ENCODE measurements around the gene TFRC.
"Not testable (repeated sequence)": the region's sequence is repeated elsewhere in the genome, so short reads cannot be mapped to it uniquely, and the experiment has no call there.

The TFRC gene

DNA sequence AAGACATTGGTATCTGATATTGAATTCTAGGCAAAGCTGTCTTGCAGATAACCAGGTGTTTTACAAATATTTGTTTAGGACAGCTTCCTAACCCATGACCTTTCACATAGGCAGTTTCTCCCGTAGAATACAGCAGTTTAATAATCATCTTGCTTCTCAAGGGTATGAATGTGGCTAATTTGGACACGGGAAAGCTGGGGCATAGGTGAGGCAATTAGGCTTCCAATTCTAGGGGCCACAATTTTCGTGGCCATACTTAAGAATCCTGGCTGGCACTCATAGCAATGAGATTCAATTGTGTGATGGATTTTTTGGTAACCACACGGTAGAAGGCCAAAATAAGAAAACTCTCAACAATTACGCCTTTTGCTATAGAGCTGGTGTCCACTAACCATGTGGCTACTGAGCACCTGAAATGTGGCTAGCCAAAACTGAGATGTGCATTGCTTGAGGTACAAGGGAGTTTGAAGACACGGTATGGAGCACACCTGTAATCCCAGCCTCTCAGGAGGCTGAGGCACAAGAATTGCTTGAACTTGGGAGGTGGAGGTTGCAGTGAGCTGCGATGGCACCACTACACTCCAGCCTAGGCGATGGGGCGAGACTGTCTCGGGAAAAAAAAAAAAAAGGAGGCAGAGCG is 34.4 kb downstream of the TFRC start:
- no peak for DNase-seq

DNA sequence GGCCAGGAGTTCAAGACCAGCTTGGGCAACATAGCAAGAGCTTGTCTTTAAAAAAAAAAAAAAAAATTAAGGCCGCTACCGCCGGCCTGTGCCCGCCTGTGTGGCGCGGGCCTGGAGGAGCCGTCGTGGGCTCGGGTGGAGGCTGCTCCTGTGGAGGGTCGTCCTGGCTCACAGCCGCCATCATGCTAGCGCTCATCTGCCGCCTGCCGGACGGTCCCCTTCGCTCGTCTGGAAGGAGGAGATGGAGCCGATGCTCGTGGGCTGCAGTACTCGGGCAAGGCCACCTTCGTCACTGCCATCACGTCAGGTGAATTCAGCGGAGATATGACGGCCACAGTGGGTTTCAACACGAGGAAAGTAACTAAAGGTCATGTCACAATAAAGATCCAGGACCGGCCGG is 37.4 kb downstream of the TFRC start:
- DNase-seq: no peak

DNA sequence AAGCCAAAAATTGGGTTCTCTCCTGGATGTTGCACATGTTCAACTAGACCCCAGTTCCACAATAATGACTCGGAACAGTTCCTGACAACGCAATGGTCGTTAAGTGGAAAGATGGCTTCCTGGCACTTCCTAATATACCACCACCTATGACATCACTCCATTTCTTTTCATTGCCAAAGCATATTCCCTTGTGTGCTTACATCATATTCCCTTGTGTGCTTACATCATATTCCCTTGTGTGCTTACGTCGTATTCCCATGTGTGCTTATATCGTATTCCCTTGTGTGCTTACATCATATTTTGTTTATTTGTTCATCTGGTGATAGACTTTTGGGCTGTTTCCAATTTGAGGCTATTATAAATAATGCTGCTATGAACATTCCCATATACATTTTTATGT is 39.2 kb downstream of the TFRC start:
- DNase-seq: no peak

DNA sequence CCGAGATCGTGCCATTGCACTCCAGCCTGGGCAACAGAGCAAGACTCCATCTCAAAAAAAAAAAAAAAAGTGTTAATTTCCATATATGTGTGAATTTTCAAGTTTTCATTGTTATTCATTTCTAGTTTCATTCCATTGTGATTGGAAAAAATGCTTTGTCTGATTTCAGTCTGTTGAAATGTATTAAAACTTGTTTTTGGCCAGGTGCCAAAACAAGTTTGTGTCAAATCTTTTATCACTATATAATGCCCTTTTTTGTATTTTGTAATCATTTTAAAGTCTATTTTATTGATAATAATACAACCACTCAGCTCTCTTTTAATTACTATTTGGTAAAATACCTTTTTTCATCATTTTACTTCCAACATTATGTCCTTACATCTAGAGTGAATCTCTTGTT is 42.5 kb downstream of the TFRC start:
- DNase-seq: no peak

DNA sequence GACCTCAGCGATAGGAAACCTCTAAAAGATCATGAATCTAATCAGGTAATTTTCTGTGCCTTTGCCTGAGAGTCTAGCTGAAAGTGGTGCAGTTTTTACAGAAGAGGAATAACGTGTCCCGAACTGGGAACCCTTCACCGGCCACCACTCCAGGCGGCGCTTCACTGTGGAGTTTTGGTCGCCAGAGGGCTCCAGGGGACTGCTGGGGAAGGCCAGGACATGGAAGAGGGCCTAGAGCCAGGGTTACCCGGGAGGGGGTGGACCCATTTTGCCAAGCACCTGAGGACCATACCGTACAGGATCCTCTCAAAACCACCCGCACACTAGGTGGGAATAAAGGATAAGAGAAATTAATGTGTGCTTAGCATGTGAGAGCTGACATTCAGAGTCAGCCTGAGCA is 55.8 kb downstream of the TFRC start:
- not testable (repeated sequence) for DNase-seq

DNA sequence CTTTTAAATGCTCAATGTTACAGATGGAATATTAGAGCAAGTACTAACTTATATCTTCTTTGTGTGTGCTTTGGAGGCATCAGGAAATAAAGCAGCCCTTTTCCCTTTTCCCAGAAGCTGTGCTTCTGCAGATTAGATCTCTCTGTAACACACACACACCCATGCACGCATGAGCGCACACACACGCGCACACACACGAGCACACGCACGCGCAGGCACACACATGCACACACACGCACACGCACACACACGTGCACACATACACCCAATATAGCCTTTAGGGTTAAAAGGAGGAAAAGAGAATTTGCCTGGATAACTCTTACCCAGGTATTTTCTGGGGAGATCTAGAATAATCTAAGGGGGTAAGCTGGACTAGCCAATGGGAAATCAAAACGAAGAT is 56.9 kb downstream of the TFRC start:
- no peak for DNase-seq

DNA sequence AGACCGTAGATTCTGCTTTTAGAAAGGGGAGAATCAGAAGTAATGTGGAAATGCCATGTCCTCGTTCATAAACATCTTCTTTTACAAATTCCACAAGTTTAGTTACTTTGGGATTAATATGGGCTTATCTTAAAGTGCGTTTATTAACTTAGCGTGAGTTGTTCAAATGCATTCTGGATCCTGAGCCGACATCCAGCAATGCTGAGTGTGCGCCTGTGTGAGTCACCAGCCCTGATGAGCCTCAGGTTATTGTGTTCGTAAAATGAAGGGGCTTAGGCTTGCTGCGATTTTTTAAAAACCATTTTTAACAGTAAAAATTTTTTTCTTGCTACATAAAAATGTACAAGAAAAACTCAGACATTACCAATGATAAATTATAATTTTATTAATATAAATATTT is 57.9 kb downstream of the TFRC start:
- no peak for DNase-seq

DNA sequence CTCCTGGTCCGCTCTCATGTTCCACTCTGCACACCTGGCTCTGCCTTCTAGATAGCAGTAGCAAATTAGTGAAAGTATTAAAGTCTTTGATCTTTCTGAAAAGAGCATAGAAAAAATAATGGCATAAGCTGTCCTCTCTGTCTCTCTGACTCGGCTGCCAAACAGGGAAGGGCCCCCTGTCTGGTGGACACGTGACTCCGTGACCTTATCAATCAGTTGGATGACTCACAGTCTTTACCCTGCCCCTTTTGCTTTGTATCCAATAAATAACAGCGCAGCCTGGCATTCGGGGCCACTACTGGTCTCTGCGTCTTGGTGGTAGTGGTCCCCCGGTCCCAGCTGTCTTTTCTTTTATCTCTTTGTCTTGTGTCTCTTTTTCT is 59.4 kb downstream of the TFRC start:
- not testable (repeated sequence) for DNase-seq

DNA sequence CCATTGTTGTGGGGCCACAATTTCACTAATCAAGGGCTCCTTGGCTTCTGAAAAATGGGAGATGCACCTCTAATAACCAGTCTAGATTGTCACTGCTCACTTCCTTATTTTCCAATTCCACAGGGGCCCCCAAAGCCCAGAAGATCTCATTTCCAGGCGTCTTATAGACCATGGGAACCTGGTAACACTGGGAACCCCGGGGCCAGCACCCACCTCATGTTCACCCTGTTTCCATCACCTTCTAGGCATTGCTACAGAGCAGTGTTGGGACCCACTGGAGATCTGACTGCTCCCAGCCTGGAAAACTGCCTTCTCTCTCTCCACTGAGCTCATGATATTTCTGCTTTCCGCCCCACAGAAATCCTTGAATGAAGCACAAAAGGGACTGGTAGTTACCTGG is 61.5 kb downstream of the TFRC start:
- no peak for DNase-seq

DNA sequence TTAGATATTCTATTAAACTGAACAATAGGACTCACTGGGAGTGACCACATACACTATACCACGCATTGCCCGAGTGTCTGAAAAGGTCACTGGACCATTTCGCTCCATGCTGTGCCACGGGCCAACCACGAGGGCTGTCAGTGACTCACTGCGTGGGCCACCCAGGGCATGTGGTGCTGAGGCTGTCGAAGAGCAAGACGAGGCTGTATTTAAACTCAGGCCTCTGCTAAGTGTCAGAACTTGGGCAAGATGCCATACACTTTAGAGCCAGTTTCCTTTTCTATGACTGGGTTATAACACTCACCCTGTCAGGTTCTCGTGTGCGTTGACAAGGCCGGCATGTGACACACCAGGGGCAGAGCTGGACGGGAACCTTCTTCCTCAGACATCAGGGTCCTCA is 62.3 kb downstream of the TFRC start:
- DNase-seq: not testable (repeated sequence)

DNA sequence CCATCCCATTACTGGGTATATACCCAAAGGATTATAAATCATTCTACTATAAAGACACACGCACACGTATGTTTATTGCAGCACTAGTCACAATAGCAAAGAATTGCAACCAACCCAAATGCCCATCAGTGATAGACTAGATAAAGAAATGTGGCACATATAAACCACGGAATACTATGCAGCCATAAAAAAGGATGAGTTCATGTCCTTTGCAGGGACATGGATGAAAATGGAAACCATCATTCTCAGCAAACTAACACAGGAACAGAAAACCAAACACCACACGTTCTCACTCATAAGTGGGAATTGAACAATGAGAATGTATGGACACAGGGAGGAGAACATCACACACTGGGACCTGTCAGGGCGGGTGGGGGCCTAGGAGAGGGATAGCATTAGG is 63.7 kb downstream of the TFRC start:
- not testable (repeated sequence) for DNase-seq

DNA sequence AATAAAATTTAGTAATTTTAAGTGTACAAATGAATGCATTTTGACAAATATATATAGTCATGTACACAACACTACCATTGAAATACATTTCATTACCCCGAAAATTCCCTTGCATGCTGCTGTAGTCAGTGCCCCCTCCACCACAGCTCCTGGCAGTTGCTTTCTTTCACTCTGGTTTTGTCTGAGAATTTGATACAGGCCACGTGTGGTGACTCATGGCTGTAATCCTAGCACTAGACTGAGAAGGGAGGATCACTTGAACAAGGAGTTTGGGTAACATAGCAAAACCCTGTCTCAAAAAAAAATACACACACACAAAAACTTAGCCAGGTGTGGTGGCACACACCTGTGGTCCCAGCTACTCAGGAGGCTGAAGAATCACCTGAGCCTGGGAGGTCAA is 65.4 kb downstream of the TFRC start:
- DNase-seq: no peak

DNA sequence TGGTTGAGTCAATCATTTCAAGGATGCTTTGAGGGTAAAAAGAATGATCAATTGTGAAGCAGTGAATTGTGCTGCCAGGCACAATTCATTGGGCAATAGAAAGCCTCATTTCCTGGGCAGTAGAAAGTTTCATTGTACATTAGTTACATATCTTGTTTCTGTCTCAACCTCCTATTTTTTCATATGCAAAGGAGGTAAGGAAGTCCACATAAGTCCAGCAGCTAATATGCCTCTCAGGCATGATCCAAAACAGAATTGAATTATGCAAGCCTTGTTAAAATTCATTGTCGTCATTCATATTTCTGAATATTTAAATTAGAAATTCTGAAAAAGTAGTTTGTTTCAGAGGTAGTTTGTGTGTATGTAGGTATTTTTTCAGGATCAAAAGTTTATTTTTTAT is 65.8 kb downstream of the TFRC start:
- DNase-seq: no peak

DNA sequence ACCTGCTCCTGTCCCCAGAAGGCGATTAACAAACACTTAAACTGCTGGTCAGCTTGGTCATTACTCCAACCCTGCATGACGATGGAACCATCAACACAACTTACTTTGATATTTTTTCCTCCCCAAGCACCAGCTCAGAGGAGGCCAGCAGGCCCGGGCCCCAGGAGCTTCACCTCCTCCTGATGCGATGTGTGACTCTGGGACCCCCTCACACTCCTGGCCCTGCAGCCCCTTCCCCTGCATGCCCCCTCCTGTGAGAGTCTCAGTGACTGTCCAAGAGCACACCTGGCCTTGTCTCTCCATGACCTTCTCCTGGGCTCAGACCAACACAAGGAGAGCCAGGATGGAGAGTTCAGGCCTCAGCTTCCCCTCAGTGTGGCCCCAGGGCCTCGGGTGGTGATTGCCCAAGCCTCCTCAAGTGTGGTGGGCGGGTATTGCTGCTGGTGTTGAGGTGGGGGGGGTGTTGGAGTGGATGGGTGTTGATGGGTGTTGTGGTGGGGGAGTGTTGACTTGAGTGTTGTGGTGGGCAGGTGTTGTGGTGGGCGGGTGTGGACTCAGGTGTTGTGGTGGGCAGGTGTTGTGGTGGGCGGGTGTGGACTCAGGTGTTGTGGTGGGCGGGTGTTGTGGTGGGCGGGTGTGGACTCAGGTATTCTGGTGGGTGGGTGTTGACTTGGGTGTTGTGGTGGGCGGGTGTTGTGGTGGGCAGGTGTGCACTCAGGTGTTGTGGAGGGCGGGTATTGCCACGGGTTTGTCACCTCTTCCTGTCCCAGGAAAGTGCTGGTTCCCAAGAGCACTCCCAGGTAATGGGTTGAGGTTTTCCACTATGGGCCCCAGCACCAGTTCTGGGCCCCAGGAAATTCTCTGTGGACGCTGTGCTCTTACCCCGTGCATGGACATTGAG is 68.1 kb downstream of the TFRC start:
- DNase-seq: no peak

DNA sequence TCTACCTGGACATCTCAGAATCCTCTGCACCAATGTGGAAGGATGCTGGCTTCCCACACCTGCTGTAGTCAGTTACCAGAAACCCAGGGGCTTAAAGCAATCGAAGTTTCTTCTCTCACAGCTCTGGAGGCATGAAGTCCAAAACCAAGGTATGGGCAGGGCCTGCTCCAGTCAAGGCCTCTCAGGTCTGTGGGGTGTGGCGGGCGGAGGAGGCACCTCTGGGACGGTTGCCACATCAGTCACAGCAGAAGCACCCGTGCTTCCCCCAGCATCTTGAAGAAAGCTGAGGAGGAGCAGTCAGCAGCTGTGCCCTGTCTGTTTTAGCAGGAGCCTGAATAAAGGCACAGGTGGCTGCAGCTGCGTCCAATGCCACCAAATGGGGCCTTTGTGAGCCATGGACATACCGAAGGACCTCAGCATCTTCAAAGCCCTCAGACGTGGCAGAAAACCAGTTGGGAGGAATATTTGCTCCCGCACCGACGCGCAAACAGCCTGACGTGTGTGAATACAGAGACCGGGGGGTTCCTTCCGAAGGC is 68.9 kb downstream of the TFRC start:
- DNase-seq: no peak

DNA sequence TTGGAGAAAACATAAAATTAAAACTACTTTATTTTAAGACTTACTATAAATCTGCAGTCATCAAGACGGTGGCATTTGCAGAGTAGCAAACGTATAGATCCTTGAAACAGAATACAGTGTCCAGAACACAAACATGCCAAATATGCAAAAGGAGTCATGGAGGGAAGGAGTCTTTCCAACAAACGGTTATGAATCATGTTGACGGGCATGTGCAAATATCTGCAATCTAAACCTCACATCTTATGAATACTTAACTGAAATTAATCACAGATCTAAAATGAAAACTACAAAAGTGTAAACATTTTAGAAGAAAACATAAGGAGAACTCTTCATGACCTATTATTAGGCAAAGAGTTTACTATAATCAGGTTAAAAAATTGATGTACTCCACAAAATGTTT is 69.4 kb downstream of the TFRC start:
- no peak for DNase-seq

DNA sequence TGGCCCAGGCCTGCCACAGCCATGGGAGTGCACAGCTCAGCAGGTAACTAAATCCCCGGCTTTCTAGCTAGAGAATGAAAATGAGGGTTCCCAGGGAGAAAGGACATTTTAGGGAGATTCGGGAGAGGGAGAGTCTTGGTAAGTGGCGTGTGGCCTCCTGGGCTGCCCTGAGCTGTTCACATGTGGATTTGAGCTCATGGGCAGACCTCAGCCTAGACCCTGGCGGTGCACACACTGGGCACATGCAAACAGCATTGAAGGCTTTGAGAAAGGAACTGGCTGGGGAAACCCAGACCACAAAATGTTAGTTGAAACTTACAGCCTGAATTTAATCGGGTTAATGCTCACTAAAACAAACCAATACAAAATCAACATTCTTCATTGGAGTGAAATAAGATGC is 72.4 kb downstream of the TFRC start:
- no peak for DNase-seq

DNA sequence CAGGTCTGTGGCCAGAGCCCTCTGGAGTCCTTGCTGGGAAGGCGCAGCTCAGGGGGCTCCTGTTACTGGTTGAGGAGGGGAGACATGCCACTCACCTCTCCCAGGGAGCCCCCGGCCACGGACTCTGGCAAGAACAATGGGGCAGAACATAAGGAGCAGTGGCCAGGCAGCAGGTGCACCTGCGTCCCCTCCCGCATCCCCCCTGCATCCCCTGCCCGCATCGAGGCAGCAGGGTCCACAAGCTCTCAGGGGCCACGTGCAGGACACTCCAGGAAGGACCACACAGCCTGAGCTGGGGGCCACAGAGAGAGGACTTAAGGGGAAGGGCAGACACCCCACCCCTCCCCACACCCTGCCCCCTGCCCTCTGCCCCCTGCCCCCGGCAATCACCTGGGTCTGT is 73.0 kb downstream of the TFRC start:
- DNase-seq: no peak

DNA sequence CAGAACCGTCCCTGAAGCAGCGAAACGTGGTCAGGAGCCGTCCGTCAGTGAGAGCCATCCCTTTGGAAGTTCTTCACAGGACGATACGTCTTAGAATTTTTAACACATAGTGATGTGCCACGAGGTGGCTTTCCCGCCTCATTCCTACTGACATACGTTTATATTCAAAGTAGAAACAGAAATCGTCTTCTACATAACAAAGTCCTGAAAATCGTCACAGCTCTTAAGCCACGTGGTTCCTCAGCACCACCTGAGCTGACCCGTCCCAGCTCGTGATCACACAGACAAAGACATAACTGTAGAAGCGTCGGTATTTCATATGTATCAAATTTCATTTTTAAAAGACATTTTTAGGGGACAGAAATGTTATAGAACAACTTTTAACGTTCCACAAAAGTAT is 73.5 kb downstream of the TFRC start:
- no peak for DNase-seq

DNA sequence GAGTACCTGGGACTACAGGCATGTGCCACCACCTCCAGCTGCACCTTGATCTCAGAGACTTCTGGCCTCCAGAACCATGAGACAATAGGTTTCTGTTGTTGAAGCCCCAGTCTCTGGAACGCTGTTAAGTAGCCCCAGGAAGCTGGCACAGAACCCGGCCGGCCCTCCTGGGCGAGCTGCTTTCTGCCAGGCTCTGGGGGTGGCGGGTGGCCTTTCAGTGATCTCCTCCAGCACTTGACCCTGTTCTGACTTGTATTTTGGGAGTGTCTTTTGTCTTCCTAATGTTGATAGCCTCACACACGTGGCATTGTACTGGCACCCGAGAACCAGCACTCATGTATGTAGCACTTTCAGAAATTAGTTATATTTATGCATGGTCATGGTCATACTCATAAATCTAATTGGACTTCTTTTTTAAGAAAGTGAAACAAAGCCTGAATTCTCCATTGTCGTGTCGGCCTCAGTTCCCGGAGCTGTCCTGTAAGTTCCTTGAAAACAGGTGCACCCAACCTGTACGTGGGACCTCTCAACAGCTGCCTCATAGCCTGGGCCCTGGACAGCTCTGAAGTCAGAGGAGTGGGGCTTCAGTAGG is 74.0 kb downstream of the TFRC start:
- no peak for DNase-seq

DNA sequence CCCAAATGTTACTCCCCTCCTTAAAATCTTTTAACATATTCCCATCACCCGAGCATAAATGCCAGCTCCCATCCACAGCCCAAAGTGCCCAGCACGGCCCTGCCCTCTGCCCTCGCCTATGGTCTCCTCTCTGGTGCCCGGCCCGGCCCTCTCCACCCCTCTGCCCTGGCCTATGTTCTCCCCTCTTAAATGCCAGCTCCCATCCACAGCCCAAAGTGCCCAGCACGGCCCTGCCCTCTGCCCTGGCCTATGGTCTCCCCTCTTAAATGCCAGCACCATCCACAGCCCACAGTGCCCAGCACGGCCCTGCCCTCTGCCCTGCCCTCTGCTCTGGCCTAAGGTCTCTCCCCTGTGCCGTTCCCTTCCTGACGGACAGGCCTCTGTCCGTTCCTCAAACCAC is 76.6 kb downstream of the TFRC start:
- not testable (repeated sequence) for DNase-seq

DNA sequence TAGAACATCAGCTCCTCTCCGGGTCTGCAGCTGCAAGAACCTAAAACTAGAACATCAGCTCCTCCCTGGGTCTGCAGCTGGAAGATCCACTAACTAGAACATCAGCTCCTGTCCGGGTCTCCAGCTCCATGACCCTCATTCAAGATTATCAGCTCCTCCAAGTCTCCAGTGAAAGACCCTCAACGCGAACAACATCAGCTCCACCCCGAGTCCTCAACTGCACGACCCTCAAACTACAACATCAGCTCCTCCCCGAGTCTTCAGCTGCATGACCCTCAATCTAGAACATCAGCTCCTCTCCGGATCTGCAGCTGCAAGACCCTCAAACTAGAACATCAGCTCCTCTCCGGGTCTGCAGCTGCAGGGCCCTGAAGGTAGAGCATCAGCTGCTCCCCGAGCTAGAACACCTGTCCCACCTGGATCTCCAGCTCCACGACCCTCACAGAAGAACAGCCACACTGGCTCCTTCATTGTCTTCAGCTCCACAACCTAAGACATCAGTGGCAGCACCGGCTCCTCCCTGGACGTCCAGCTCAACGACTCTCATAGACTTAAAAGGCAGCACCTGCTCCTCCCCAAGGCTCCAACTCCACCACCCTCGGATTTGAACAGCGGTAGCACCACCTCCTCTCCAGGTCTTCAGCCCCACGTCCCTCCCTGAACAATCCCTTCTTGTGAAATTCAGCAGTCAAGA is 77.4 kb downstream of the TFRC start:
- DNase-seq: not testable (repeated sequence)

DNA sequence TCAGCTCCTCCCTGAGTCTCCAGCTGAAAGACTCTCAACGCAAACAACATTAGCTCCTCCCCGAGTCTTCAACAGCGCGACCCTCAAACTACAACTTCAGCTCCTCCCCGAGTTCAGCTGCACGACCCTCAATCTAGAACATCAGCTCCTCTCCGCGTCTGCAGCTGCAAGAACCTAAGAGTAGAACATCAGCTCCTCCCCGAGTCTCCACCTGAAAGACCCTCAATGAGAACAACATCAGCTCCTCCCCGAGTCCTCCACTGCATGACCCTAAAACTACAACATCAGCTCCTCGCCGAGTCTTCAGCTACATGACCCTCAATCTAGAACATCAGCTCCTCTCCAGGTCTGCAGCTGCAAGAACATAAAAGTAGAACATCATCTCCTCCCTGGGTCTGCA is 78.3 kb downstream of the TFRC start:
- DNase-seq: no peak

Data from activated CD8-positive, alpha-beta memory T cell treated with anti-CD3 and anti-CD28 coated beads, Interleukin-2, amount 50 U/mL, for 4 hours (primary cell).